NOMO-1 treated with DMSO at 0.1 percent for 48 hours (cell line): ENCODE measurements around the gene THADA.
"Not testable (repeated sequence)": the region's sequence is repeated elsewhere in the genome, so short reads cannot be mapped to it uniquely, and the experiment has no call there.

Experiments used
- DNase-seq: peaks from one replicate; lab custom pipeline; 2025; ENCODE audit not compliant: unreplicated experiment; lab: John Stamatoyannopoulos, UW

The THADA gene

GRCh38 chr2:43306197-43306596 is 289.6 kb downstream of the THADA start:
- DNase-seq = no peak

GRCh38 chr2:43305517-43305916 is 290.3 kb downstream of the THADA start:
- peak; percentile 78 for DNase-seq

- DNase-seq = peak; percentile 33
These were observed 290.8 kb downstream of the THADA start for GRCh38 chr2:43305012-43305411.

- DNase-seq = no peak
These were observed 291.9 kb downstream of the THADA start for GRCh38 chr2:43303889-43304288.

- DNase-seq = peak; percentile 40
These were observed 292.8 kb downstream of the THADA start for GRCh38 chr2:43302961-43303494.

GRCh38 chr2:43302182-43302960 is 293.5 kb downstream of the THADA start:
- DNase-seq = no peak

- DNase-seq = no peak
These were observed 294.9 kb downstream of the THADA start for GRCh38 chr2:43300781-43301583.

- no peak for DNase-seq
These were observed 295.6 kb downstream of the THADA start for GRCh38 chr2:43300222-43300621.

GRCh38 chr2:43298500-43298899 is 297.3 kb downstream of the THADA start:
- no peak for DNase-seq

GRCh38 chr2:43297740-43298139 is 298.1 kb downstream of the THADA start:
- not testable (repeated sequence) for DNase-seq

GRCh38 chr2:43294973-43295603 is 300.8 kb downstream of the THADA start:
- DNase-seq = no peak

GRCh38 chr2:43293744-43294695 is 301.8 kb downstream of the THADA start:
- peak; percentile 97 for DNase-seq

GRCh38 chr2:43292851-43293743 is 302.7 kb downstream of the THADA start:
- no peak for DNase-seq

GRCh38 chr2:43292297-43292696 is 303.5 kb downstream of the THADA start:
- DNase-seq = no peak

- no peak for DNase-seq
These were observed 306.5 kb downstream of the THADA start for GRCh38 chr2:43289331-43289730.

GRCh38 chr2:43288417-43289305 is 307.2 kb downstream of the THADA start:
- peak; percentile 70 for DNase-seq

- DNase-seq = no peak
These were observed 309.9 kb downstream of the THADA start for GRCh38 chr2:43285987-43286386.

- DNase-seq = no peak
These were observed 310.9 kb downstream of the THADA start for GRCh38 chr2:43284967-43285366.
